Hepatocyte (in vitro differentiated cells): Measurements from ENCODE around the gene OLFM2.
"Not testable (repeated sequence)": the region's sequence is repeated elsewhere in the genome, so short reads cannot be mapped to it uniquely, and the experiment has no call there.

Experiments used
- EZH2 ChIP-seq: fragments of 200-600 bp; sonication (generic); IDR thresholded peaks from 2 replicates; pipeline ENCODE4 v1.6.1; 2016; ENCODE audit warnings: antibody characterized with exemption, mild to moderate bottlenecking, borderline replicate concordance
- EZH2phosphoT487 ChIP-seq: fragments of 200-600 bp; sonication (generic); IDR thresholded peaks from one replicate; pipeline ENCODE4 v1.6.1; 2018; ENCODE audit warnings: antibody characterized with exemption, mild to moderate bottlenecking, low read depth, moderate library complexity; ENCODE audit not compliant: unreplicated experiment, severe bottlenecking
- TF ChIP-seq, protein P1 (sequence below): fragments of 200-600 bp; sonication (generic); IDR thresholded peaks from 2 replicates; pipeline ENCODE4 v1.5.1; 2016; ENCODE audit warnings: antibody characterized with exemption, mild to moderate bottlenecking; ENCODE audit not compliant: poor library complexity

DNA sequence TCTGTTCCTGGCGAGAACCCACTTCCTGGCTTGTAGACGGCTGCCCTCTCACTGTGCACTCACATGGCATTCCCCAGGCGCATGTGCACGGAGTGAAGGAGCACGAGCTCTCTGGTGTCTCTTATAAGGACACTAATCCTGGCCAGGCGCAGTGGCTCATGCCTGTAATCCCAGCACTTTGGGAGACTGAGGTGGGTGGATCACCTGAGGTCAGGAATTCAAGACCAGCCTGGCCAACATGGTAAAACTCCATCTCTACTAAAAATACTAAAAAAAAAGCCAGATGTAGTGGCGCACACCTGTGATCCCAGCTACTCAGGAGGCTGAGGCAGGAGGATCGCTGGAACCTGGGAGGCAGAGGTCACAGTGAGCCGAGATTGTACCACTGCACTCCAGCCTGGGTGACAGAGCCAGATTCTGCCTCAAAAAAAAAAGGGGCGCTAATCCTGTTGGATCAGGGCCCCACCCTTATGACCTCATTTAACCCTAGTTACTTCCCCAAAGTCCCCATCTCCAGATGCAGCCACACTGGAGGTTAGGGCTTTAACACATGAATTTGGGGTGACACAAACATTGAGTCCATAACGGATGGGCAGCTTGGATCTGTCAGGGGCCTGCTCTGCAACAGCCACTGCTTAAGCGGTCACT lies 92.6 kb downstream of the OLFM2 start:
- TF ChIP-seq, protein P1, sequence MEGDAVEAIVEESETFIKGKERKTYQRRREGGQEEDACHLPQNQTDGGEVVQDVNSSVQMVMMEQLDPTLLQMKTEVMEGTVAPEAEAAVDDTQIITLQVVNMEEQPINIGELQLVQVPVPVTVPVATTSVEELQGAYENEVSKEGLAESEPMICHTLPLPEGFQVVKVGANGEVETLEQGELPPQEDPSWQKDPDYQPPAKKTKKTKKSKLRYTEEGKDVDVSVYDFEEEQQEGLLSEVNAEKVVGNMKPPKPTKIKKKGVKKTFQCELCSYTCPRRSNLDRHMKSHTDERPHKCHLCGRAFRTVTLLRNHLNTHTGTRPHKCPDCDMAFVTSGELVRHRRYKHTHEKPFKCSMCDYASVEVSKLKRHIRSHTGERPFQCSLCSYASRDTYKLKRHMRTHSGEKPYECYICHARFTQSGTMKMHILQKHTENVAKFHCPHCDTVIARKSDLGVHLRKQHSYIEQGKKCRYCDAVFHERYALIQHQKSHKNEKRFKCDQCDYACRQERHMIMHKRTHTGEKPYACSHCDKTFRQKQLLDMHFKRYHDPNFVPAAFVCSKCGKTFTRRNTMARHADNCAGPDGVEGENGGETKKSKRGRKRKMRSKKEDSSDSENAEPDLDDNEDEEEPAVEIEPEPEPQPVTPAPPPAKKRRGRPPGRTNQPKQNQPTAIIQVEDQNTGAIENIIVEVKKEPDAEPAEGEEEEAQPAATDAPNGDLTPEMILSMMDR, result not testable (repeated sequence)
- TF ChIP-seq EZH2, EZH2phosphoT487: not testable (repeated sequence)
